Measurements from ENCODE around the gene ZDHHC20. TPM values are rescaled to one million over a fixed set of nuclear protein-coding genes. Genes with fewer than 3 reads are reported as not detected.

ZDHHC20 gene
- total RNA-seq, 1 donor from 2014 or later, result 64.0 TPM

DNA sequence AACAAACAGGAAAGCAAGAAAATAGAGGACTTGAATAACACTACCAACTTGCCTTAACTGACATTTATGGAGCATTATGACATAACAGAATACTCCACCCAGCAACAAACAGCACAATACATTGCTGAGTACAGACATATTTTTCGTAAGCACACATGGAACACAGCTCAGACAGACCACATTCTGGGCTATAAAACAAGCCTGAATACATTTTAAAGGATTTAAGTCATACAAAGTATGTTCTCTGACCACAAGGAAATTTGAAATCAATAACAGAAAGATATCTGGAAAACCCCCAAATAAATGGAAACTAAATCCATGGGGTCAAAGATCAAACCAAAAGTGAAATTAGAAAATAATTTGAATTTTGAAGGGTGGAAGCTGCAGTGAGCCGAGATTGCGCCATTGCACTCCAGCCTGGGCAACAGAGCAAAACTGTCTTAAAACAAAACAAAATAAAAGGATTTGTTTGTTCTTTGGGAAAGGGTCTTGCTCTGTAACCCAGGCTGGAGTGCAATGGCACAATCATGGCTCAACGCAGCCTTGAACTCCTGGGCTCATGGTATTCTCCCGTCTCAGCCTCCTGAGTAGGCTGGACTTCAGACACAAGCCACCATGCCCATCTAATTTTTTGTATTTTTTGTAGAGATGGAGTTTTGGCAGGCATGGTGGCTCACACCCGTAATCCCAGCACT is 5.6 kb downstream of the ZDHHC20 start:
- H3K36me3 Mint-ChIP-seq (ENCODE audit: low read depth), result peaks cover 2% of the 10 kb centered on the region
- peaks cover 27% of the 10 kb centered on the region for H3K4me1 Mint-ChIP-seq (ENCODE audit: low read depth)
- H3K27ac Mint-ChIP-seq (ENCODE audit: unreplicated experiment), result no peak overlapping the region
- no peak overlapping the region for H3K4me3 Mint-ChIP-seq (ENCODE audit: unreplicated experiment)
- DNase-seq (ENCODE audit: low spot score), result no peak
- no peaks in the 10 kb centered on the region for H3K27me3 Mint-ChIP-seq (ENCODE audit: low read depth)
- peaks cover 17% of the 10 kb centered on the region for H3K9me3 Mint-ChIP-seq (ENCODE audit: low read depth)
- TF ChIP-seq, protein P1, sequence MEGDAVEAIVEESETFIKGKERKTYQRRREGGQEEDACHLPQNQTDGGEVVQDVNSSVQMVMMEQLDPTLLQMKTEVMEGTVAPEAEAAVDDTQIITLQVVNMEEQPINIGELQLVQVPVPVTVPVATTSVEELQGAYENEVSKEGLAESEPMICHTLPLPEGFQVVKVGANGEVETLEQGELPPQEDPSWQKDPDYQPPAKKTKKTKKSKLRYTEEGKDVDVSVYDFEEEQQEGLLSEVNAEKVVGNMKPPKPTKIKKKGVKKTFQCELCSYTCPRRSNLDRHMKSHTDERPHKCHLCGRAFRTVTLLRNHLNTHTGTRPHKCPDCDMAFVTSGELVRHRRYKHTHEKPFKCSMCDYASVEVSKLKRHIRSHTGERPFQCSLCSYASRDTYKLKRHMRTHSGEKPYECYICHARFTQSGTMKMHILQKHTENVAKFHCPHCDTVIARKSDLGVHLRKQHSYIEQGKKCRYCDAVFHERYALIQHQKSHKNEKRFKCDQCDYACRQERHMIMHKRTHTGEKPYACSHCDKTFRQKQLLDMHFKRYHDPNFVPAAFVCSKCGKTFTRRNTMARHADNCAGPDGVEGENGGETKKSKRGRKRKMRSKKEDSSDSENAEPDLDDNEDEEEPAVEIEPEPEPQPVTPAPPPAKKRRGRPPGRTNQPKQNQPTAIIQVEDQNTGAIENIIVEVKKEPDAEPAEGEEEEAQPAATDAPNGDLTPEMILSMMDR (IDR thresholded peaks at IDR 0.05), result no peak

DNA sequence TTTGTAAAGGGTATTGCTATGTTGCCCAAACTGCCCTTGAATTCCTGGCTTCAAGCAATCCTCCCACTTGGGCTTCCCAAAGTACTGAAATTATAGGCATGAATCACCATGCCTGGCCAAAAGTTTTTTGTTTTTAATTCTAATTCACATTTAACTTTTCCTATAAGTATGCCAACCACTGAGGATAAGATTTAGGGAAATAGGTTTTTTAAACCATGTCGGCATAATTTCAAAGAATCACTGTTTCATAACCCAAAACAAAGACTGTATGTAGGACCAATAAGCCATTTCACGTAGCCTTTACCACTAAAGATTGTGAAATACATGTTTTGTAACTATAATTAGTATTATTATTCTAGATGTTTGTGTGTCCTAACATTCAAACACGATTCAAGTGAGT is 8.2 kb downstream of the ZDHHC20 start:
- H3K4me3 Mint-ChIP-seq (ENCODE audit: unreplicated experiment), result no peak overlapping the region
- peaks cover 2% of the 10 kb centered on the region for H3K36me3 Mint-ChIP-seq (ENCODE audit: low read depth)
- no peak for DNase-seq (ENCODE audit: low spot score)
- H3K27me3 Mint-ChIP-seq (ENCODE audit: low read depth), result no peaks in the 10 kb centered on the region
- TF ChIP-seq, protein P1 (IDR thresholded peaks at IDR 0.05), result no peak
- H3K27ac Mint-ChIP-seq (ENCODE audit: unreplicated experiment), result no peak overlapping the region
- peaks cover 5% of the 10 kb centered on the region for H3K4me1 Mint-ChIP-seq (ENCODE audit: low read depth)
- H3K9me3 Mint-ChIP-seq (ENCODE audit: low read depth), result peaks cover 17% of the 10 kb centered on the region

DNA sequence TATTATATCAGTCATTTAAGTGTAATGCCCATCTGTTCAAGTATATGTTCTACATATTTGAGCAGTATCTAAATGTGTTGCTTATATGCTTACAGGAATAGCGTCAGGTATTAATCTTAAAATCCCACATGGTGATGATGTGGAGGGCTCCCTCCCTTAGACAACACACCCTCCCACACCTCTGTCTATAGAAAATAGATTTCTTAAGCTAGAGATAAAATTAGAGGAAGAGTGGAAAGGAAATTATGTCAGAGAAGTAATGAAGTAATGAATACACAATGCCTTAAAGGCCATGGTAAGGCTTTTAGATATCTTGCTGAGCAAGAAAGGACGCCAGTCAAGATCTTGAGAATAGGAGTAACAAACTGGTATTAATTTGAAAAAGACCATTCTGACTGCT is 12.4 kb downstream of the ZDHHC20 start:
- H3K9me3 Mint-ChIP-seq (ENCODE audit: low read depth), result peaks cover 2% of the 10 kb centered on the region
- DNase-seq (ENCODE audit: low spot score), result no peak
- TF ChIP-seq, protein P1 (IDR thresholded peaks at IDR 0.05), result no peak
- peaks cover 18% of the 10 kb centered on the region for H3K4me1 Mint-ChIP-seq (ENCODE audit: low read depth)
- no peak overlapping the region for H3K4me3 Mint-ChIP-seq (ENCODE audit: unreplicated experiment)
- no peak overlapping the region for H3K27ac Mint-ChIP-seq (ENCODE audit: unreplicated experiment)
- H3K36me3 Mint-ChIP-seq (ENCODE audit: low read depth), result no peaks in the 10 kb centered on the region
- H3K27me3 Mint-ChIP-seq (ENCODE audit: low read depth), result no peaks in the 10 kb centered on the region

DNA sequence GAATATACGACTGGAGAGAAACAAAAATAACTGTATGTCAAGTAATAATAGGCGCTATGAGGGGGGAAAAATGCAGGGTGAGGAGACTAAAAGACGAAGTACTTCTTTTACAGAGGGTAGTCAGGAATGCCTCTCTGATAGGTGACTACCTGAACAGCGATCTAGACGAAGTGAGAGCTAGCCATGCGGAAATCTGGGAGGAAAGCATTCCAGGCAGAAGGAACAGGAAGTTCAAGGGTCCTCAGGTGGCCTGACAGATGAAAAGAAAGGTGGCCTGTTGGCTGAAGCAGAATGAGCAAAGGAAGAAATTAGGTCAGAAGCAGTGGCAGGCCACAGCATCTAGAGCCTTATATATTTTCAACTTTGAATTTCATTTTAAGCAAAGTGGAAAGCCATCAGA is 13.3 kb downstream of the ZDHHC20 start:
- TF ChIP-seq, protein P1 (IDR thresholded peaks at IDR 0.05), result no peak
- peaks cover 3% of the 10 kb centered on the region for H3K9me3 Mint-ChIP-seq (ENCODE audit: low read depth)
- peaks cover 19% of the 10 kb centered on the region for H3K4me1 Mint-ChIP-seq (ENCODE audit: low read depth)
- H3K36me3 Mint-ChIP-seq (ENCODE audit: low read depth), result no peaks in the 10 kb centered on the region
- no peaks in the 10 kb centered on the region for H3K27me3 Mint-ChIP-seq (ENCODE audit: low read depth)
- no peak for DNase-seq (ENCODE audit: low spot score)
- no peak overlapping the region for H3K4me3 Mint-ChIP-seq (ENCODE audit: unreplicated experiment)
- H3K27ac Mint-ChIP-seq (ENCODE audit: unreplicated experiment), result no peak overlapping the region

DNA sequence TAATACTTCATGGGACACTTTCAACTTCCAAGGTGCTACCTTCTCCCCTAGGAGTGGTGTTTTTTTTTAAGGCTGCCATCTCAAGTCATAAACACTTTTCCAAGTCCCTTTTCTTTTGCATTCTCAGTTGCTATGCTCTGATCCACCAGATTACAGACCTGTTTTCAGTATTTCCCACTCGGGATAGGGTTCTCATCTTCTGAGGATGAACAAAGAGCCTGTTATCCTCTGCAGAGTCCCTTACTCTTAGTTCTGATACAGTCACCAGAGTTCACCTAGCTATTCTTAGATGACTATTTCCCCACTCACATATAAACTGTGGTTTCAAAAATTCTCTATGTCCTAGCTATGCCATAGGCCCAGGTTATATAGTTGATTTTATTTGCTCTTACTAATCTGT is 15.9 kb downstream of the ZDHHC20 start:
- no peaks in the 10 kb centered on the region for H3K36me3 Mint-ChIP-seq (ENCODE audit: low read depth)
- H3K27ac Mint-ChIP-seq (ENCODE audit: unreplicated experiment), result peak overlapping the region; percentile 6
- no peak for DNase-seq (ENCODE audit: low spot score)
- no peaks in the 10 kb centered on the region for H3K27me3 Mint-ChIP-seq (ENCODE audit: low read depth)
- H3K4me1 Mint-ChIP-seq (ENCODE audit: low read depth), result peaks cover 19% of the 10 kb centered on the region
- peaks cover 8% of the 10 kb centered on the region for H3K9me3 Mint-ChIP-seq (ENCODE audit: low read depth)
- TF ChIP-seq, protein P1 (IDR thresholded peaks at IDR 0.05), result no peak
- no peak overlapping the region for H3K4me3 Mint-ChIP-seq (ENCODE audit: unreplicated experiment)
